Progenitor cell of endocrine pancreas (in vitro differentiated cells): ENCODE results near the gene HES5. TPM values are rescaled to one million over a fixed set of nuclear protein-coding genes. Genes with fewer than 3 reads are reported as not detected.

Source experiments
- DNase-seq: peaks from one replicate; pipeline ENCODE4 v3.0.0; 2021; ENCODE audit warnings: low spot score; ENCODE audit not compliant: unreplicated experiment
- H3K27ac Mint-ChIP-seq: 2 replicates; pipeline ENCODE4 v1.8.0; 2021; ENCODE audit warnings: mild to moderate bottlenecking, moderate library complexity, mixed read lengths
- H3K27me3 Mint-ChIP-seq: 2 replicates; pipeline ENCODE4 v1.8.0; 2021; ENCODE audit warnings: mixed read lengths
- H3K36me3 Mint-ChIP-seq: 2 replicates; pipeline ENCODE4 v1.8.0; 2022; ENCODE audit warnings: mixed read lengths; ENCODE audit not compliant: insufficient read depth
- H3K4me1 Mint-ChIP-seq: 2 replicates; pipeline ENCODE4 v1.8.0; 2021; ENCODE audit warnings: low read depth, mixed read lengths
- H3K4me3 Mint-ChIP-seq: 2 replicates; pipeline ENCODE4 v1.8.0; 2021; ENCODE audit warnings: low read depth, mild to moderate bottlenecking, moderate library complexity, mixed read lengths
- H3K9me3 Mint-ChIP-seq: 2 replicates; pipeline ENCODE4 v1.8.0; 2021; ENCODE audit warnings: low read depth, mixed read lengths
- total RNA-seq: library from RNA; stranded (reverse); gene quantifications from 2 replicates; pipeline ENCODE4 v1.2.1, GENCODE V29; 2021
- TF ChIP-seq, protein P1 (sequence below): fragments of 200-600 bp; sonication (generic); IDR thresholded peaks from one replicate; pipeline ENCODE4 v1.5.0; 2021; ENCODE audit warnings: antibody characterized with exemption, mild to moderate bottlenecking; ENCODE audit not compliant: unreplicated experiment

HES5 gene
- total RNA-seq, 1 donor from 2014 or later: 0.36 TPM

DNA sequence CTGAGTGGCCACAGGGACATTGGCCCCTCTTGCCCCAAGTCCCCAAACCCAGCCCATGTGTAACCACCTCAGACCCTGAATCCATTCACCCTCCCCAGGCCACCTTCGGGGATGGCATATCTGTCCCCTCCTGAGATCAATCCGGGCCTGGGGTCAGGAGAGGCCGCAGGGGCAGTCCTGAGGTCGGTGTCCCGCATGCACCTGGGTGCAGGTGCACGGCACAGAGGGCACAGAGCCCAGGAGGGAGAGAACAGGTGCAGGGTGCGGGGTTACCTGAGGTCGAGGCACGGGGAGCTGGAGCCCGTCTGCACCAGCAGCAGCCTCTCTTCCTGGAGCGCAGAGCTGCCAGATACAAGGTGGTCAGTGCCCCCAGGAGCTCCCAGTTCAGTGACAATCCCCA lies 20.5 kb downstream of the HES5 start:
- Mint-ChIP-seq H3K4me1 (no peaks in the 10 kb centered on the region), H3K9me3 (no peaks in the 10 kb centered on the region), H3K27ac (no peak overlapping the region), H3K4me3 (no peak overlapping the region), H3K27me3 (no peaks in the 10 kb centered on the region), H3K36me3 (peaks cover 5% of the 10 kb centered on the region)
- TF ChIP-seq, protein P1, sequence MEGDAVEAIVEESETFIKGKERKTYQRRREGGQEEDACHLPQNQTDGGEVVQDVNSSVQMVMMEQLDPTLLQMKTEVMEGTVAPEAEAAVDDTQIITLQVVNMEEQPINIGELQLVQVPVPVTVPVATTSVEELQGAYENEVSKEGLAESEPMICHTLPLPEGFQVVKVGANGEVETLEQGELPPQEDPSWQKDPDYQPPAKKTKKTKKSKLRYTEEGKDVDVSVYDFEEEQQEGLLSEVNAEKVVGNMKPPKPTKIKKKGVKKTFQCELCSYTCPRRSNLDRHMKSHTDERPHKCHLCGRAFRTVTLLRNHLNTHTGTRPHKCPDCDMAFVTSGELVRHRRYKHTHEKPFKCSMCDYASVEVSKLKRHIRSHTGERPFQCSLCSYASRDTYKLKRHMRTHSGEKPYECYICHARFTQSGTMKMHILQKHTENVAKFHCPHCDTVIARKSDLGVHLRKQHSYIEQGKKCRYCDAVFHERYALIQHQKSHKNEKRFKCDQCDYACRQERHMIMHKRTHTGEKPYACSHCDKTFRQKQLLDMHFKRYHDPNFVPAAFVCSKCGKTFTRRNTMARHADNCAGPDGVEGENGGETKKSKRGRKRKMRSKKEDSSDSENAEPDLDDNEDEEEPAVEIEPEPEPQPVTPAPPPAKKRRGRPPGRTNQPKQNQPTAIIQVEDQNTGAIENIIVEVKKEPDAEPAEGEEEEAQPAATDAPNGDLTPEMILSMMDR: no peak
- DNase-seq: no peak

GRCh38 chr1:2508751-2509150 lies 21.3 kb downstream of the HES5 start:
- H3K9me3 Mint-ChIP-seq: no peaks in the 10 kb centered on the region
- H3K27ac Mint-ChIP-seq: no peak overlapping the region
- DNase-seq: no peak
- H3K4me3 Mint-ChIP-seq: no peak overlapping the region
- H3K4me1 Mint-ChIP-seq: no peaks in the 10 kb centered on the region
- H3K36me3 Mint-ChIP-seq: peaks cover 5% of the 10 kb centered on the region
- H3K27me3 Mint-ChIP-seq: no peaks in the 10 kb centered on the region
- TF ChIP-seq, protein P1: no peak

DNA sequence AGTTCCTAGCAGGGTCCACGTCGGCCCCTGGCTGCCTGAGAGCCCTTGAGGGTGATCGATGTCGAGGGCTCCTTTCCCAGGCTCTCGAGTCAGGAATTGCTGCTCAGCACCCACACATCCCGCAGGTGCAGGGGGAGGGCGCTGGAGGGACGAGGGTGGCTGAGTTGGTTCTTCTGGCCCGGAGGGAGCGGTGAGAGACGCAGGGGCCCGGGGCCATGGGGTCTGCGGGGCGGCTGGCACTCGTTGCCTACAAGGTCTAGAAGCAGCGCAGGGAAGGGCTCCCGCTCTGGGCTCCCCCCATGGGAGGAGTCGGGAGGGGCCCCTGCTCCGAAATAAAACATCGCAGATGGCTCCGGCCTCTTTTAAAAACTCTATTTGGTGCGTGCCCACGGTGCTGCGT lies 21.9 kb downstream of the HES5 start:
- TF ChIP-seq, protein P1: no peak
- Mint-ChIP-seq H3K9me3 (no peaks in the 10 kb centered on the region), H3K4me1 (no peaks in the 10 kb centered on the region), H3K27ac (no peak overlapping the region), H3K27me3 (no peaks in the 10 kb centered on the region), H3K36me3 (peaks cover 5% of the 10 kb centered on the region), H3K4me3 (no peak overlapping the region)
- DNase-seq: no peak

DNA sequence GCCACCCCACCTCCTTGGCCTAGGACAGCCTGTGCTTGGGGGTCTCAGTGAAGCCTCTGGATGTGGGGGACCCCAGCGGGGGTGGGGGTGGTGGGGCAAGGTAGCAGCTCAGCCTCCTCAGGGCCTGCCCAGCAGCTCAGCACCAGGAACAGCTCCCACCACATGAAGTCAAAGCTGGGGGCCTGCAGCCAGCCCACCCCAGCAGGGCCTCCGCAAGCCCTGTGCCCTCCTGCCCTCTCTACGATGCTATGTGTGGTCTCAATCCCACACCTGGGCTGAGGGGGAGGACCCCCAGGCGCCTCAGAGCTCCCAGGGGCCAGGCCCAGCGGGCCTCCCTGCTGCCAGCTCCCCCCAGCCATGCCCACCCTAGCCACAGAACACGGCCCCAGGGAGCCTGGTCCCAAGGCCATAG lies 22.3 kb downstream of the HES5 start:
- TF ChIP-seq, protein P1: no peak
- Mint-ChIP-seq H3K9me3 (no peaks in the 10 kb centered on the region), H3K4me1 (no peaks in the 10 kb centered on the region), H3K27me3 (no peaks in the 10 kb centered on the region), H3K27ac (no peak overlapping the region), H3K36me3 (peaks cover 5% of the 10 kb centered on the region), H3K4me3 (no peak overlapping the region)
- DNase-seq: no peak

DNA sequence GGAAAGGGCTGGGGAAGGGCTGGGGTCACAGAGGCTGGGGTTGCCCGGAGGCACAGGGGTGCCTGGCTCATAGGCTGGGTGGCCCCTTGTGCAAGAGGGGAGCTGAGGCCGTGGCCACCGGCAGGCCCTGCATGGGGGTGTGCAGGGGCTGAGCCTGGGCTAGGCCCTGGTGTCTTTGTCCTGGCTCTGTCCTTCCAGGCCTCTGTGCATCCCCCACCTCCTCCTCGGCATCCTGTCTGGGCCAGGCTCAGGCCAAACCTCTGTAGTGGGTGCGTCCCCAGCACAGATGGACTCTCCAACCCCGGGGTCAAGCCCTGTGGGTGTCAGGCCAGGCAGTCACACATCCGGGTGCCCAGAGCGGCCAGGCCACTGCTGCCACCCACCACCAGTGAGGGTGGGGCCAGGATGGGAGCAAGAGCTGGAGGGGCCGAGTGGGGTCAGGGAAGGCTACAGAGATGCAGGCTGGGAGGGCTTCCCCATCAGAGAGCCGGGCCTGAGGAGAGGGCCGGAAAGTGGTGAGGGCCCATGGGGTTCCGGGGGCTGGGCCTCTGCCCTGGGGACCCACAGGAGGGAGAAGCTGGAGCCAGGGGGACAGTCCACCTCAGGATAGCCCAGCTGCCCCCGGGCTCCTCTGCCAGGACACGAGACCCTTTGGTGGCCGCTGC lies 23.0 kb downstream of the HES5 start:
- TF ChIP-seq, protein P1: no peak
- Mint-ChIP-seq H3K36me3 (peaks cover 5% of the 10 kb centered on the region), H3K27me3 (no peaks in the 10 kb centered on the region), H3K27ac (no peak overlapping the region), H3K4me3 (no peak overlapping the region), H3K9me3 (no peaks in the 10 kb centered on the region), H3K4me1 (no peaks in the 10 kb centered on the region)
- no peak for DNase-seq
